ENCODE measurements around the gene AKT3.

Gene AKT3

GRCh38 chr1:243507001-243507671 lies 342.9 kb downstream of the AKT3 start:
- DNase-seq (ENCODE audit: low spot score): no peak

DNA sequence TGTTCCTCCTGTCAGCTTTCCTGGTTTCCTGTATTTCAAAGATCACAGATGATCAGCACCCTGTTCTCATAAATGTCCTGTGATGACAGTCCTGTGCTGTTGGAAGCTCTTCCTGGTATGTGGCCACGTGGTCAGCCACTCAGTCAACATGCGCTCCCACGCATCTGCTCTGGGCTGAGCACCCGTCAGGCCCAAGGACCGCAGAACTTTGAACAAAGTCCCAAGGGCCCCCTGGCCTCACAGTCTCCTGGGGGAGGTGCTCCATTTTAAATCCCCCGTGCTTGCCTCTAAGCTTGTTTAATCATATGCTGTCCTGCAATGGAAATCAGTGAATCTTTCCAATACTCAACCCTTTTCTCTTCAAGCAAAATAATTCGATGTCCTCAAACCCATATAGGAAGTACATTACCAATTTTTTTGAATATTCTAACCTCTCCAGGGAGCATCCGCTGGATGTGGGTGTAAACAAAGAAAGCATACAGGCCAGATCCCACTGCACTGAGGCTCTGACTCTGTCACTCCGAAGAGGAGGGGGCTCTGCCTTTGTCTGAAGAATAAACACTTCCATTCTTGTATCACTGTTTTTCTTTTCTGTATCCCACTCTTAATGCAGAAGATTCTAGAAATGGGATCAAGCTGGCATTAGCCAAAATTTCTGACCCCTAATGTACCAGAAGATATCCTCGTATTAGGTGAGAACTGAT lies 343.9 kb downstream of the AKT3 start:
- no peak for DNase-seq (ENCODE audit: low spot score)

DNA sequence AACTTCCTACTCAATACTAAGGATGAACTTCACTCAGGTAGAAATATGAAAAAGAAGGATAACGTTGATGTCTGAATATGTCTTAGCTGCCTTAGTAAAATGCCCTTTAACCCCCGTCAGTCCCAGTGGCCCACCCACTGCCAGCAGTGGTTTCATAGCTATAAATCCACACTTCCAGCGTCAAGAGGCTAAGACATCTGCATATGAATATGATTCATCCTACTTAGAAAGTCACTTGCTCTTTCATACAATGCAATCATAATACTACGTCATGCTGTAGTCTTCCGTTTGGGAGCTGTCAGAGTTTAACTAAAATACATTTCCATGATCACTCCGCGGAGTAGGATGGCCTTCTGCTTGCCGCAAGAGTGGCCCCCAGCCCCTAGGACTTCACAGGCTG lies 346.9 kb downstream of the AKT3 start:
- DNase-seq (ENCODE audit: low spot score): no peak

DNA sequence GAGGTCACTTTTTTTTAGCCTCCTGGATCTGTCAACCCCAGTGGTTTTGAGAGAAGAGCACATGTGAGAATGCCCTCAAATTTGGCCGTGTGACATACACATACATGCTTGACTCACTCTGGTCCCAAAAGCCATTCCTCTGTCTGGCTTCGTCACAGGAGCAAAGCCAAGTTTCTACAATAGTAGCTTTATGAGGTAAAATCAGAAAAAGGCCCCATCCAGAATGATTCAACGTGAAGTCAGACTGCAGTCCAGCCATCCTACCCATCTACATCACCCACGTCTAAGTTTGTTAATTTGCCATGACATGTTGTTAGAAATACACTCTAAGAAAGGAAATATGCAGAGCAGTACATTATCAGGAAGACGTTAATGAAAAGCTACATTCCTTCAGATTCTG lies 349.0 kb downstream of the AKT3 start:
- no peak for DNase-seq (ENCODE audit: low spot score)

DNA sequence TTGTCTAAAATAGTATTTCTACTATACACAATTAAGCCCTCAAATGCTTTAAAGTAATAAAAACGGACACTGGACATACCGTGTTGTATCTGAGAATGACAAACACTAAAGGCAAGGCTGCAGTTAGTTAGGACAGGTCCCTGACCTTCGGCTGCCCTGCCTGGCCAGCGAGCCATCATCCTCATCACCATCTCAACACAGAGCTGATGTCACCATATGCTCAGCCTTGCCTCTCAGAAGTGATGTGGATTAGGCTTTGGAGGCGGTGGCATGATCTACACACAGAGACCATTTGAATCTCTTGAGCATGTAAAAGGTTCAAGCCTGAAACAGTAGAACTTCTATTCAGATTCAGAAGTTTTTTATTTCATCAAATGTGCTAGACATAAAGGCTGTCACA lies 349.5 kb downstream of the AKT3 start:
- DNase-seq (ENCODE audit: low spot score): no peak

DNA sequence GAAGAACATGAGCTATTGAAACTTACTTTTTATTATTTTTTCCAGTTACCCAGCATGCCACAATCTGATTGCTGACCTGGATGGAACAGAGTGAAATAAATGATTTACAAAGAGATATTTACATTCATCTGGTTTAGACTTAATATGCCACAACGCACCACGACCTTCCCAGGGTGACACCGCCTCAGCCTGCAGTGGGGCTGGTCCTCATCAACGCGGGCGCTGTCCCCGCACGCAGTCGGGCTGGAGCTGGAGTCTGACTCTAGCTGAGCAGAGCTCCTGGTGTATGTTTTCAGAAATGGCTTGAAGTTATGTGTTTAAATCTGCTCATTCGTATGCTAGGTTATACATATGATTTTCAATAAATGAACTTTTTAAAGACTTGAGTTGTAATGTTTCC lies 350.3 kb downstream of the AKT3 start:
- DNase-seq (ENCODE audit: low spot score): no peak

DNA sequence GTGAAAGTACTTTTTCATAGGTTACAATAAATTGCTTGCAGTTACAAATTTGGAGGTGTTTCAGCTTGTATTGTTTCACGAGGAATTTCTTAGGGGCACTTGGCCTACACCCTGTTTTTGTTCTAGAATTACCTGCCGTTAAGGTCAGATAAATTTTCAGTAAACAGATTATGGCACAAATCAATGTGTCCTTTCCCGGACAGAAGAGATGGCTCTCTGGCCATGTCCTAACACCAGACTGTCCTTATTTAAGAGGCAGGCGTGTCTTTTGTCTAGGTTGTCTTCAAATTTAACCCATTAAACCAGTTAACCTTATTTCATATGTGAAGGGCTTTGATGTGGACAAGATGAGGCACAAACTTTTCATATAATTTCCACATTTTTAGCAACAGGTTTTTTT lies 350.8 kb downstream of the AKT3 start:
- no peak for DNase-seq (ENCODE audit: low spot score)

- no peak for DNase-seq (ENCODE audit: low spot score)
These were observed 351.9 kb downstream of the AKT3 start for GRCh38 chr1:243497939-243498681.

- no peak for DNase-seq (ENCODE audit: low spot score)
These were observed 353.2 kb downstream of the AKT3 start for GRCh38 chr1:243496806-243497205.

DNA sequence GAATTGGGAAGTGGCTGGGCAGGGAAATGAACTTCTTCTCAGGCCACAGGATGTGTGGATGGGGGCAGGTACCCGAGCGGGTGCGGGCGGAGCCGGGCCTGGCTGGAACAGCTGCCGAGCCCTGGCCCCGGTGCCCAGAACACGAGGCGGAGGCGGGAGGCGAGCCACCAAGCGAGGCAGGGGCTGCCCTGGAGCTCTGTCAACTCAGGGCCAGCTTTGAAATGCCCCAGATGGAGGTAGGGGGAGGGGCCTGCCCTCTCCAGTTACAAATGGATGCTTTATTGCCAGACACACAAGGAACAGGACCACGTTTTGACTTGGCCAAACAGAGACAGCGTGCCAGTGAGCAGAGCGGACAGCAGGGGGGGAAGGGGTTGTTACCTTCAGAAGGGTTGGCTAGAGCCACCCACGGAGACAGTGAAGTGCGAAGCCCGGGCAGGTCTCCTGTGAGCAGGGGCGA lies 353.8 kb downstream of the AKT3 start:
- DNase-seq (ENCODE audit: low spot score): no peak

- no peak for DNase-seq (ENCODE audit: low spot score)
These were observed 354.4 kb downstream of the AKT3 start for GRCh38 chr1:243495442-243496186.

DNA sequence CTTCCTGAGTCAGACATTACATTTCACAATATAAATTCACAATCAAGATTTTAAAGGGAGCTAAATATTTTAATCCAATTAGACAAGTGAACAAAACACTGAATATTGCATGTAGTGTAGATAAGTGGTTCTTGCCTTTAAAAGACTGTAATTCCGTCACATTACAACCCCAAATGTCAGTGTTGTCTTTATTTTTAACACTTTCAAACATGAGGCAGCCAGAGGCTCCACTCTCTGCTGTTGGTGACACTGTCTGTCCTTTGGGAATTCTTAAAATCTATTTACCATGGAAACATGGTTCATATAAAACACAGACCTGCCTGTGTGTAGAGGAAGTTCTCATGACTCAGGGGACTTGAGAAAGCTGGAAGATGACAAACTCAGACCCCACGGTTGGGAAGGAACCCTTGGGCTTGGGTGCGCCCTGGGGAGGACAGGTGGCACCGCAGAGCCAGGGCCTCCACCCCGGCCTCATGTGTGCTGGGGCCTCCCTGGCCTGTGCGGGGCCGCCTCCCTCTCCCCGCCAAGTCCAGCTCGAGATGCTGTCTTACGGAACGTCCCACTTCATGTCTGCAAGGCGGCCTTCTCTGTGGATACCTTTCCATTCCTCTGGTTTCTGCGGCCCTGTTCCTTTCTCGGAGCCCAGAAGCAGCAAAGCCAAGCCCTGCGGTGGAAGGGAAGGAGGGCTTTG lies 355.2 kb downstream of the AKT3 start:
- no peak for DNase-seq (ENCODE audit: low spot score)

- no peak for DNase-seq (ENCODE audit: low spot score)
These were observed 356.6 kb downstream of the AKT3 start for GRCh38 chr1:243493156-243494129.

DNA sequence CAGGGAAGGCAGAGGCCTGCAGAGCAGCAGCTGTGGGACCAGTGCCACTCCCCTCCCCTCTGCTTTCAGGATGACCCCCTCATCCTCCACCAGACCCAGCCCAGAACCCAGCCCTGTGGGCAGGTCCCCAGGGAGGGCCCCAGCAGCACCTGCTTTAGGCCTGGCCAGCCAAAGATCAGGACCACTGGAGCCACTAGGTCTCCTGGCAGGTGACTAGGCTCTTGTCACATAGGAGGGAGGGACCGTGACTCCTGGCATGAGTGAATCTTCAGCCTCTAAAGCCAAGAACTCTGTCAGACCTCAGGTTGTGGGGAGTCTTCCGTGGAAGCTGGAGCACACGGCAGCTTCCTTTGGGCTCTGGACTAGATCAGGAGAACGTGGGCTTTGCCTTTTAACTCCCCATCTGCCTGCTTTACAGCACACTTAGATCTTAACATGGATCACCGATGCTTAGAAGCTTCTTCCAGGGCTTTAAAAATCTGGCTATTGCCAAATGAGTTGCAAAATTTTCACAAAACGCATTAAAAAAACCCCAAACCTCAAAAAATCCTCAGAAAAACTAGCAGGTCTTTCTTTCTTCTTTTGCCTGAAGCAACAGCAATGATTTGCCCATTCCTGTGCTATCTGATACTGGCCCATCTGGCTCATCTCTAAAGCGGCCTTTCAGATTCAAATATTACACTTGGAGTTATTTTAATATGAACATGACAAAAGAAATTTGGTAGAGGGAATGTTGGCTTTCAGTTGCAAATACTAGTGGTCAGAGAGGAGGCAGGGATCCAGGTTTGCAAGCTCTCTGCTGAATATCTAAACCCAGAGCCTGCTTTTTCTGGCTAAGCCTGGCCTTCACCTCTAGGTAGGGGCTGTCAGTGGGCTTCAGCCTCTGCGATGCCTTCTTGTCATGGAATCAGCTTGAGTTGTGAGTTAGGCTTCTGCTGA lies 359.0 kb downstream of the AKT3 start:
- no peak for DNase-seq (ENCODE audit: low spot score)

- no peak for DNase-seq (ENCODE audit: low spot score)
These were observed 360.1 kb downstream of the AKT3 start for GRCh38 chr1:243489681-243490546.

DNA sequence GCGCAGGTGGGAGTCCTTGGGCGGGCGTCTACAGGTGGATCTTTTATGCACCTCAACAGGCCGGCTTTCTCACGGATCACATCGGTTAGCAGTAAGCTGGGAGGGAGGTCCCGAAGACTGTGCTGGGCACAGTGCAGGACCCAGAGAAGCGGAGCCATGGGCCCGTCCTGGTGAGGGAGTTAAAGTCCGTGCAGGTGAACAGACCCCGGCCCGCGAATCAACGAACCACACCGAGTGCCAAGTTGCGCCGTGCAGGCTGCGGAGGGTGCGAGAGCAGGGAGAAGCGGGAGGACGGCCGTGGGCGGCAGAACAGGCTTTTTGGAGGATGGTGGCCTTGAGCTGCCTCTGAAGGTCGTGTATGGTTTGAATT lies 360.9 kb downstream of the AKT3 start:
- DNase-seq (ENCODE audit: low spot score): no peak

- no peak for DNase-seq (ENCODE audit: low spot score)
These were observed 361.4 kb downstream of the AKT3 start for GRCh38 chr1:243488459-243489157.
